PC-3 (cell line): Measurements from ENCODE around the gene LRBA. TPM values are rescaled to one million over a fixed set of nuclear protein-coding genes. Genes with fewer than 3 reads are reported as not detected.

Experiments used
- ATAC-seq: fragments of 200-7000 bp; cut with Tn5 transposase; 2 replicates; pipeline ENCODE4 v1.9.1; 2020; ENCODE audit warnings: mild to moderate bottlenecking, moderate library complexity
- BruUV-seq: library from RNA; stranded (reverse); fragments of 400-500 nt; replicated peaks from 2 replicates; lab custom pipeline; 2021; lab: Mats Ljungman, UMichigan
- CTCF ChIA-PET: fragments of 300-600 bp; sonication (Branson Sonifier 250); formaldehyde crosslinking; loops from one replicate; lab custom pipeline; 2022; ENCODE audit warnings: antibody characterized with exemption; lab: Charles Lee
- POLR2A ChIA-PET: fragments of 300-600 bp; sonication (Branson Sonifier 250); formaldehyde crosslinking; loops from one replicate; lab custom pipeline; 2022; ENCODE audit warnings: antibody characterized with exemption; ENCODE audit not compliant: unreplicated experiment; lab: Charles Lee
- DNase-seq: peaks from one replicate; pipeline ENCODE4 v3.0.0-alpha.2; 2015
- H2AFZ ChIP-seq: fragments of 300-600 bp; sonication (generic); 2 replicates; pipeline ENCODE4 v1.6.0; 2016; ENCODE audit warnings: antibody characterized with exemption, low read length
- H3F3A ChIP-seq: fragments of 300-600 bp; sonication (generic); one replicate; pipeline ENCODE4 v1.6.0; 2017; ENCODE audit warnings: antibody characterized with exemption, low read length, control low read depth, mild to moderate bottlenecking; ENCODE audit not compliant: unreplicated experiment
- H3K27ac ChIP-seq: fragments of 300-600 bp; sonication (generic); 2 replicates; pipeline ENCODE4 v1.5.1; 2016; ENCODE audit warnings: mild to moderate bottlenecking, low read length
- H3K27me3 ChIP-seq: fragments of 300-600 bp; sonication (generic); 2 replicates; pipeline ENCODE4 v1.6.1; 2016; ENCODE audit warnings: low read length, mixed read lengths
- H3K36me3 ChIP-seq: fragments of 300-600 bp; sonication (generic); 2 replicates; pipeline ENCODE4 v1.6.1; 2016; ENCODE audit warnings: low read depth, mixed run types, low read length, mixed read lengths
- H3K4me1 ChIP-seq: fragments of 300-600 bp; sonication (generic); 2 replicates; pipeline ENCODE4 v1.5.1; 2016; ENCODE audit warnings: low read length; ENCODE audit not compliant: insufficient read depth
- H3K4me2 ChIP-seq: fragments of 300-600 bp; sonication (generic); 2 replicates; pipeline ENCODE4 v1.6.0; 2016; ENCODE audit warnings: low read length
- H3K4me3 ChIP-seq: fragments of 300-600 bp; sonication (generic); 2 replicates; pipeline ENCODE4 v1.5.1; 2016; ENCODE audit warnings: mild to moderate bottlenecking, low read length, mixed read lengths
- H3K79me2 ChIP-seq: fragments of 300-600 bp; sonication (generic); 2 replicates; pipeline ENCODE4 v1.6.1; 2017; ENCODE audit warnings: low read length, mixed read lengths
- H3K9ac ChIP-seq: fragments of 300-600 bp; sonication (generic); 2 replicates; pipeline ENCODE4 v1.6.0; 2016; ENCODE audit warnings: mild to moderate bottlenecking, low read length
- H3K9me2 ChIP-seq: fragments of 300-600 bp; sonication (generic); replicated peaks from 2 replicates; pipeline ENCODE4 v1.6.1; 2016; ENCODE audit warnings: mixed run types, low read length, mixed read lengths
- H3K9me3 ChIP-seq: fragments of 300-600 bp; sonication (generic); 2 replicates; pipeline ENCODE4 v1.6.1; 2016; ENCODE audit warnings: low read length, mixed read lengths
- H4K20me1 ChIP-seq: fragments of 300-600 bp; sonication (generic); 2 replicates; pipeline ENCODE4 v1.6.1; 2016; ENCODE audit warnings: low read length, mixed read lengths
- CTCF ChIP-seq: fragments of 300-600 bp; sonication (generic); conservative IDR thresholded peaks from 2 replicates; pipeline ENCODE4 v1.5.1; 2017; ENCODE audit warnings: antibody characterized with exemption, low read depth, mild to moderate bottlenecking, low read length
- EZH2 ChIP-seq: fragments of 300-600 bp; sonication (generic); IDR thresholded peaks from one replicate; pipeline ENCODE4 v1.6.1; 2017; ENCODE audit warnings: antibody characterized with exemption, mild to moderate bottlenecking, low read length; ENCODE audit not compliant: unreplicated experiment
- EZH2phosphoT487 ChIP-seq: fragments of 300-600 bp; sonication (generic); IDR thresholded peaks from 2 replicates; pipeline ENCODE4 v1.6.1; 2018; ENCODE audit warnings: mild to moderate bottlenecking, antibody characterized with exemption, low read length, borderline replicate concordance
- intact Hi-C: fragments of 100-400 bp; cut with micrococcal nuclease; formaldehyde crosslinking; loops from 2 replicates; pipeline ENCODE4 v1.9.0; 2023
- total RNA-seq: library from RNA; depleted of rRNA; stranded (reverse); fragments of >200 nt; gene quantifications from 2 replicates; pipeline ENCODE4 v1.2.3, GENCODE V29; 2014

Gene LRBA
- total RNA-seq, 1 experiment from 2014 or later = 40.8 TPM

- Histone ChIP-seq H3K9ac (no peak overlapping the region), H3F3A (no peaks in the 10 kb centered on the region), H3K9me3 (no peaks in the 10 kb centered on the region), H3K4me1 (no peaks in the 10 kb centered on the region), H3K36me3 (no peaks in the 10 kb centered on the region), H3K4me3 (no peak overlapping the region), H2AFZ (no peak overlapping the region), H3K27ac (no peak overlapping the region), H3K9me2 (no peaks in the 10 kb centered on the region), H3K79me2 (no peaks in the 10 kb centered on the region), H3K4me2 (no peak overlapping the region), H4K20me1 (no peaks in the 10 kb centered on the region), H3K27me3 (no peaks in the 10 kb centered on the region)
- DNase-seq (no peak), ATAC-seq (no peak)
- TF ChIP-seq EZH2phosphoT487 = no peak
- no peak for TF ChIP-seq CTCF
- TF ChIP-seq EZH2 = no peak
- ChIA-PET CTCF (no interaction called here), POLR2A (no interaction called here)
- BruUV-seq = no TSS peak
- intact Hi-C loops = no loop called here
These were observed 10.7 kb upstream of the LRBA start for GRCh38 chr4:151025759-151026158.

GRCh38 chr4:151022586-151022985 lies 7.5 kb upstream of the LRBA start:
- no peaks in the 10 kb centered on the region for H3K4me1 ChIP-seq
- no peaks in the 10 kb centered on the region for H3K9me2 ChIP-seq
- H3K4me3 ChIP-seq = no peak overlapping the region
- H3K9me3 ChIP-seq = no peaks in the 10 kb centered on the region
- no peak overlapping the region for H3K27ac ChIP-seq
- no TSS peak for BruUV-seq
- H4K20me1 ChIP-seq = no peaks in the 10 kb centered on the region
- no peaks in the 10 kb centered on the region for H3K27me3 ChIP-seq
- H2AFZ ChIP-seq = no peak overlapping the region
- no peak for DNase-seq
- no peaks in the 10 kb centered on the region for H3F3A ChIP-seq
- no peaks in the 10 kb centered on the region for H3K79me2 ChIP-seq
- TF ChIP-seq CTCF = no peak
- no peak for TF ChIP-seq EZH2phosphoT487
- no peak for TF ChIP-seq EZH2
- H3K9ac ChIP-seq = no peak overlapping the region
- CTCF ChIA-PET = no interaction called here
- intact Hi-C loops = no loop called here
- H3K4me2 ChIP-seq = no peak overlapping the region
- POLR2A ChIA-PET = no interaction called here
- no peaks in the 10 kb centered on the region for H3K36me3 ChIP-seq
- no peak for ATAC-seq

GRCh38 chr4:151021637-151022334 lies 6.7 kb upstream of the LRBA start:
- ATAC-seq = no peak
- ChIA-PET CTCF (no interaction called here), POLR2A (no interaction called here)
- intact Hi-C loops = no loop called here
- Histone ChIP-seq H3K4me1 (no peaks in the 10 kb centered on the region), H3F3A (no peaks in the 10 kb centered on the region), H3K4me3 (no peak overlapping the region), H2AFZ (no peak overlapping the region), H3K36me3 (no peaks in the 10 kb centered on the region), H3K9ac (no peak overlapping the region), H3K27ac (no peak overlapping the region), H3K4me2 (no peak overlapping the region), H3K9me3 (no peaks in the 10 kb centered on the region), H3K79me2 (no peaks in the 10 kb centered on the region), H3K9me2 (no peaks in the 10 kb centered on the region), H4K20me1 (no peaks in the 10 kb centered on the region), H3K27me3 (no peaks in the 10 kb centered on the region)
- BruUV-seq = no TSS peak
- no peak for DNase-seq
- TF ChIP-seq EZH2 = no peak
- TF ChIP-seq EZH2phosphoT487 = no peak
- no peak for TF ChIP-seq CTCF
